Activated naive CD4-positive, alpha-beta T cell treated with anti-CD3 and anti-CD28 coated beads, Interleukin-2, amount 10 ng/mL, durations not matched to agents 5 hours and 36 hours (primary cell): ENCODE data around the gene HSPBP1. TPM values are rescaled to one million over a fixed set of nuclear protein-coding genes. Genes with fewer than 3 reads are reported as not detected.

Source experiments
- microRNA-seq: library from miRNA; unstranded; fragments of <30 nt; microRNA quantifications from one replicate; pipeline ENCODE4 v1.2.0, GENCODE V29; 2022; ENCODE audit warnings: borderline microRNAs expressed, borderline replicate concordance
- total RNA-seq, 2 experiments: library from RNA; stranded (reverse); gene quantifications; one replicate each; pipeline ENCODE4 v1.2.3, GENCODE V29; 2021

Gene HSPBP1
- total RNA-seq: 10 to 100 TPM; 23.0 to 25.5 TPM

GRCh38 chr19:55279770-55280643 lies at the start of gene HSPBP1:
HSPBP1 (minus strand) TSS chr19:55280110; CDS start chr19:55279608, 502 bp downstream.

GRCh38 chr19:55325172-55325571 lies 45.3 kb upstream of the HSPBP1 start, which contains the start of gene TMEM150B:
TMEM150B (minus strand) TSS chr19:55325341; CDS start chr19:55321036, 4,305 bp downstream.

GRCh38 chr19:55283548-55284377 lies 3.9 kb upstream of the HSPBP1 start, which contains the start of gene BRSK1:
BRSK1 (plus strand) TSS chr19:55283997; CDS start chr19:55284443, 446 bp downstream.

GRCh38 chr19:55258828-55259539 lies 20.9 kb downstream of the HSPBP1 start, which contains the start of gene PPP6R1:
PPP6R1 (minus strand) TSS chr19:55259017; CDS start chr19:55247103, 11,914 bp downstream.

GRCh38 chr19:55228403-55229031 lies 51.4 kb downstream of the HSPBP1 start, which contains the start of gene TMEM86B:
TMEM86B (minus strand) TSS chr19:55228763; CDS start chr19:55228741, 22 bp downstream.

Small RNA genes lying within 50 kb of the gene (microRNA-seq; reads per million reads assigned to microRNA genes)
- 0.63 reads per million for gene MIR6802
- 1.3 reads per million for gene MIR6803
- 1.5 reads per million for gene MIR6804

Other genes with a start within 250 kb of the HSPBP1 start
- gene GP6, start 241.8 kb downstream of the HSPBP1 start, total RNA-seq: under 1 TPM; 0.26 to 0.43 TPM
- gene RDH13, start 217.0 kb downstream of the HSPBP1 start, total RNA-seq: 10 to 100 TPM; 19.7 to 21.7 TPM
- 1 to 10 TPM; 3.1 to 4.3 TPM for gene EPS8L1, start 204.2 kb downstream of the HSPBP1 start, total RNA-seq
- gene PPP1R12C, start 162.5 kb downstream of the HSPBP1 start, total RNA-seq: 100 to 1,000 TPM; 135 to 141 TPM
- gene TNNT1, start 130.9 kb downstream of the HSPBP1 start, total RNA-seq: not detected
- not detected for gene TNNI3, start 122.4 kb downstream of the HSPBP1 start, total RNA-seq
- gene DNAAF3, start 113.5 kb downstream of the HSPBP1 start, total RNA-seq: not detected
- gene SYT5, start 99.8 kb downstream of the HSPBP1 start, total RNA-seq: not detected
- not detected for gene PTPRH, start 70.6 kb downstream of the HSPBP1 start, total RNA-seq
- 10 to 100 TPM; 11.7 to 14.0 TPM for gene TMEM86B, start 51.3 kb downstream of the HSPBP1 start, total RNA-seq
- gene PPP6R1, start 21.1 kb downstream of the HSPBP1 start, total RNA-seq: 100 to 1,000 TPM; 179 to 181 TPM
- gene BRSK1, start 3.9 kb upstream of the HSPBP1 start, total RNA-seq: 1 to 10 TPM; 4.0 to 5.9 TPM
- gene TMEM150B, start 45.2 kb upstream of the HSPBP1 start, total RNA-seq: under 1 TPM in 1 of 2 experiments, not detected in 1; 0.29 TPM
- 10 to 100 TPM; 24.2 to 25.6 TPM for gene KMT5C, start 59.8 kb upstream of the HSPBP1 start, total RNA-seq
- gene COX6B2, start 74.6 kb upstream of the HSPBP1 start, total RNA-seq: under 1 TPM in 1 of 2 experiments, not detected in 1; 0.14 TPM
- not detected for gene GARIN5B, start 83.2 kb upstream of the HSPBP1 start, total RNA-seq
- gene IL11, start 90.4 kb upstream of the HSPBP1 start, total RNA-seq: under 1 TPM; 0.15 to 0.29 TPM
- gene TMEM190, start 96.7 kb upstream of the HSPBP1 start, total RNA-seq: not detected
- gene TMEM238, start 104.2 kb upstream of the HSPBP1 start, total RNA-seq: 10 to 100 TPM; 28.2 to 31.1 TPM
- gene RPL28, start 105.8 kb upstream of the HSPBP1 start, total RNA-seq: 1,000 to 10,000 TPM; 3,962 to 3,998 TPM
- gene UBE2S, start 127.7 kb upstream of the HSPBP1 start, total RNA-seq: 100 to 1,000 TPM; 146 to 148 TPM
- gene SHISA7, start 163.2 kb upstream of the HSPBP1 start, total RNA-seq: not detected
- gene ISOC2, start 181.5 kb upstream of the HSPBP1 start, total RNA-seq: 10 to 100 TPM; 15.7 to 16.6 TPM
- gene C19orf85, start 184.6 kb upstream of the HSPBP1 start, total RNA-seq: not detected
- 10 to 100 TPM in 1 of 2 experiments, 1 to 10 TPM in 1; 8.2 to 11.3 TPM for gene ZNF628, start 196.5 kb upstream of the HSPBP1 start, total RNA-seq
- 1 to 10 TPM; 8.7 to 8.8 TPM for gene NAT14, start 205.1 kb upstream of the HSPBP1 start, total RNA-seq
- under 1 TPM; 0.12 to 0.53 TPM for gene SSC5D, start 208.3 kb upstream of the HSPBP1 start, total RNA-seq